ENCODE data around the gene MYRIP. TPM values are rescaled to one million over a fixed set of nuclear protein-coding genes. Genes with fewer than 3 reads are reported as not detected.
A peak's percentile ranks its signal among the peaks of the same experiment; 100 is the strongest.

MYRIP gene
- total and polyA plus RNA-seq, 8 donors = 1.4 to 11.2 (median 7.8) TPM

- Histone ChIP-seq H3K4me3 (no peak overlapping the region), H3K27ac (peak overlapping the region in 1 of 4 donors; percentile 18), H3K27me3 (no peaks in the 10 kb centered on the region), H3K36me3 (no peaks in the 10 kb centered on the region), H3K4me1 (peaks cover 22 to 23% (median 23%) of the 10 kb centered on the region in 3 donors), H3K9me3 (no peaks in the 10 kb centered on the region)
- no peak for FAIRE-seq
- TF ChIP-seq CTCF (IDR thresholded peaks at IDR 0.05) = no peak
- intact Hi-C loops (cut with DNase I) = no loop called here
- no peak for ATAC-seq
- 35 to 37% methylated on average over 1 of the region's 1 CpG for whole genome bisulfite sequencing, 2 donors
- DNase-seq = no peak
Observed at GRCh38 chr3:39933986-39934693, 124.7 kb downstream of the MYRIP start.

- no peak overlapping the region for H3K27ac ChIP-seq
Observed at GRCh38 chr3:39934696-39935095, 125.3 kb downstream of the MYRIP start.

GRCh38 chr3:39935261-39935660, 125.9 kb downstream of the MYRIP start:
- H3K27me3 ChIP-seq = no peaks in the 10 kb centered on the region
- FAIRE-seq = no peak
- ATAC-seq = no peak
- no peak for DNase-seq
- H3K9me3 ChIP-seq = no peaks in the 10 kb centered on the region
- intact Hi-C loops (cut with DNase I) = no loop called here
- H3K4me1 ChIP-seq = peaks cover 22 to 23% (median 23%) of the 10 kb centered on the region in 3 donors
- no peak for TF ChIP-seq CTCF (IDR thresholded peaks at IDR 0.05)
- no peak overlapping the region for H3K4me3 ChIP-seq
- WGBS, 2 donors = 43 to 47% methylated on average over 1 of the region's 1 CpG
- no peaks in the 10 kb centered on the region for H3K36me3 ChIP-seq
- no peak overlapping the region for H3K27ac ChIP-seq

More at GRCh38 chr3:39934696-39935095, 125.3 kb downstream of the MYRIP start:
- H3K4me1 ChIP-seq = peaks cover 22 to 23% (median 23%) of the 10 kb centered on the region in 3 donors
- 56 to 63% methylated on average over 5 of the region's 5 CpGs for WGBS, 2 donors
- TF ChIP-seq CTCF (IDR thresholded peaks at IDR 0.05) = no peak
- H3K36me3 ChIP-seq = no peaks in the 10 kb centered on the region
- intact Hi-C loops (cut with DNase I) = no loop called here
- DNase-seq = no peak
- FAIRE-seq = no peak
- H3K9me3 ChIP-seq = no peaks in the 10 kb centered on the region
- H3K4me3 ChIP-seq = no peak overlapping the region
- H3K27me3 ChIP-seq = no peaks in the 10 kb centered on the region
- no peak for ATAC-seq

GRCh38 chr3:39936848-39937247, 127.4 kb downstream of the MYRIP start:
- no peaks in the 10 kb centered on the region for H3K9me3 ChIP-seq
- H3K4me1 ChIP-seq = peaks cover 23 to 26% (median 24%) of the 10 kb centered on the region in 3 donors
- ATAC-seq (peak; percentile 17 to 44 (median 24)), DNase-seq (no peak), FAIRE-seq (no peak)
- intact Hi-C loops (cut with DNase I) = no loop called here
- WGBS, 2 donors = 33 to 39% methylated on average over 1 of the region's 1 CpG
- no peaks in the 10 kb centered on the region for H3K27me3 ChIP-seq
- no peaks in the 10 kb centered on the region for H3K36me3 ChIP-seq
- no peak overlapping the region for H3K4me3 ChIP-seq
- TF ChIP-seq CTCF (IDR thresholded peaks at IDR 0.05) = no peak
- peak overlapping the region in 3 of 4 donors; percentile 16 to 50 (median 44) for H3K27ac ChIP-seq

GRCh38 chr3:39937315-39937714, 127.9 kb downstream of the MYRIP start:
- intact Hi-C loops (cut with DNase I) = no loop called here
- ATAC-seq = peak; percentile 54 to 86 (median 76)
- peak overlapping the region in 3 of 4 donors; percentile 16 to 50 (median 44) for H3K27ac ChIP-seq

More at GRCh38 chr3:39937315-39937714, 127.9 kb downstream of the MYRIP start:
- peak in 2 of 6 donors; percentile 24 to 35 for DNase-seq
- Histone ChIP-seq H3K36me3 (no peaks in the 10 kb centered on the region), H3K4me1 (peaks cover 26 to 31% (median 28%) of the 10 kb centered on the region in 3 donors), H3K9me3 (no peaks in the 10 kb centered on the region), H3K27me3 (no peaks in the 10 kb centered on the region), H3K4me3 (no peak overlapping the region)
- no peak for FAIRE-seq
- no peak for TF ChIP-seq CTCF (IDR thresholded peaks at IDR 0.05)

All from pancreas (tissue), 10 donors.